HEK293 (cell line): ENCODE results near the gene EXD3.
A peak's percentile ranks its signal among the peaks of the same experiment; 100 is the strongest.

ENCODE experiments used
- CTCF ChIA-PET: fragments of 350-600 bp; formaldehyde crosslinking; extraction: SDS; loops from one replicate; lab custom pipeline; 2021; ENCODE audit warnings: antibody characterized with exemption; lab: Yijun Ruan, JAX
- POLR2A ChIA-PET: fragments of 300-600 bp; formaldehyde crosslinking; extraction: SDS; loops from one replicate; lab custom pipeline; 2020; ENCODE audit warnings: antibody characterized with exemption, inconsistent platforms; lab: Yijun Ruan, JAX
- H3K27ac ChIP-seq: fragments of 200-500 bp; sonication (Bioruptor generic); 2 replicates; pipeline ENCODE4 v1.5.1; 2014; ENCODE audit warnings: low read depth, low read length, control low read depth, inconsistent platforms; ENCODE audit errors: extremely low read depth
- H3K36me3 ChIP-seq, 2 experiments: fragments of 200-500 bp in 1 of 2; sonication (Bioruptor generic) in 1 of 2; 1 replicate in 1 of 2; 2 replicates in 1 of 2; pipeline ENCODE4 v1.5.1; 2014 to 2017; ENCODE audit warnings: inconsistent platforms in 2 of 2, low read length in 2 of 2; ENCODE audit not compliant: control insufficient read depth in 2 of 2, insufficient read depth in 1 of 2
- H3K4me1 ChIP-seq: fragments of 200-500 bp; sonication (Bioruptor generic); 2 replicates; pipeline ENCODE4 v1.5.1; 2014; ENCODE audit warnings: mild to moderate bottlenecking, low read length, inconsistent platforms; ENCODE audit not compliant: control insufficient read depth, insufficient read depth
- H3K4me3 ChIP-seq: 2 replicates; pipeline ENCODE4 v1.5.1; 2011; ENCODE audit warnings: low read depth, mild to moderate bottlenecking, control low read depth, low read length, moderate library complexity
- H3K9me3 ChIP-seq: fragments of 200-500 bp; sonication (Bioruptor generic); 2 replicates; pipeline ENCODE4 v1.5.1; 2014; ENCODE audit warnings: low read depth, low read length, inconsistent platforms; ENCODE audit not compliant: control insufficient read depth, insufficient read depth
- FEZF1 ChIP-seq: fragments of 450-650 bp; formaldehyde crosslinking; IDR thresholded peaks from 2 replicates; pipeline ENCODE4 v1.5.1; 2016; ENCODE audit warnings: missing biosample characterization, missing genetic modification characterization
- HIC1 ChIP-seq: fragments of 450-650 bp; formaldehyde crosslinking; IDR thresholded peaks from 2 replicates; pipeline ENCODE4 v1.5.1; 2016; ENCODE audit warnings: missing biosample characterization, missing genetic modification characterization
- PATZ1 ChIP-seq: fragments of 450-650 bp; formaldehyde crosslinking; IDR thresholded peaks from 2 replicates; pipeline ENCODE4 v1.5.1; 2016; ENCODE audit warnings: missing biosample characterization, missing genetic modification characterization
- PRDM1 ChIP-seq: fragments of 450-650 bp; formaldehyde crosslinking; IDR thresholded peaks from 2 replicates; pipeline ENCODE4; 2016; ENCODE audit warnings: missing biosample characterization, missing genetic modification characterization
- PRDM6 ChIP-seq: fragments of 450-650 bp; formaldehyde crosslinking; IDR thresholded peaks from 2 replicates; pipeline ENCODE4 v1.5.1; 2017; ENCODE audit warnings: missing biosample characterization, missing genetic modification characterization
- SP2 ChIP-seq: fragments of 450-650 bp; formaldehyde crosslinking; IDR thresholded peaks from 2 replicates; pipeline ENCODE4 v1.5.1; 2016; ENCODE audit warnings: missing biosample characterization, missing genetic modification characterization
- ZBTB10 ChIP-seq: fragments of 450-650 bp; formaldehyde crosslinking; IDR thresholded peaks from 2 replicates; pipeline ENCODE4 v1.5.1; 2016; ENCODE audit warnings: missing biosample characterization, missing genetic modification characterization
- ZBTB7A ChIP-seq: fragments of 450-650 bp; formaldehyde crosslinking; IDR thresholded peaks from 2 replicates; pipeline ENCODE4 v1.5.1; 2016; ENCODE audit warnings: low read depth, missing biosample characterization, missing genetic modification characterization
- ZNF221 ChIP-seq: fragments of 450-650 bp; formaldehyde crosslinking; IDR thresholded peaks from 2 replicates; pipeline ENCODE4 v1.5.1; 2017; ENCODE audit warnings: missing biosample characterization, missing genetic modification characterization, borderline replicate concordance
- ZNF544 ChIP-seq: fragments of 450-650 bp; formaldehyde crosslinking; IDR thresholded peaks from 2 replicates; pipeline ENCODE4 v1.5.0; 2017; ENCODE audit warnings: missing biosample characterization, missing genetic modification characterization
- ZSCAN4 ChIP-seq: fragments of 450-650 bp; formaldehyde crosslinking; IDR thresholded peaks from 2 replicates; pipeline ENCODE4 v1.5.1; 2017; ENCODE audit warnings: missing biosample characterization, missing genetic modification characterization

The EXD3 gene

GRCh38 chr9:137458194-137459151 is 35.5 kb upstream of the EXD3 start (continued):
- TF ChIP-seq FEZF1 (tag by site-specific recombination) (no peak), ZBTB10 (tag by site-specific recombination) (0 out of 2 replicates have a peak, but pooled peaks have one; percentile 9), ZSCAN4 (tag by site-specific recombination) (no peak), PRDM1 (no peak), PRDM6 (no peak), ZBTB7A (tag by site-specific recombination) (peak; percentile 46; the same call in 1 of the 2 replicates), ZNF544 (tag by site-specific recombination) (no peak)
- TF ChIP-seq, all 188 proteins: peak for 13

GRCh38 chr9:137457406-137458193 is 34.6 kb upstream of the EXD3 start:
- CTCF ChIA-PET = interaction anchor here (0.6 to 1.8 kb wide), 2 partner anchors 13 to 103 kb away, joined by 3 to 14 read pairs; no protein-coding TSS in a partner anchor
- POLR2A ChIA-PET = interaction anchor here (0.7 to 1.2 kb wide), 2 partner anchors 217 to 465 kb away, joined by 3 to 4 read pairs; partner anchors contain the start of genes PAXX and TUBB4B
- TF ChIP-seq PATZ1 (tag by site-specific recombination) (peak; percentile 42; the same call in 1 of the 2 replicates), HIC1 (tag by site-specific recombination) (peak; percentile 8; the same call in 1 of the 2 replicates), SP2 (no peak), ZNF221 (tag by site-specific recombination) (no peak)
- TF ChIP-seq, all 188 proteins: peak for 2
- no peak overlapping the region; the same call in 1 of the 2 replicates for H3K4me3 ChIP-seq
- H3K4me1 ChIP-seq = peaks cover 6% of the 10 kb centered on the region
- H3K36me3 ChIP-seq = peaks cover 0 to 48% of the 10 kb centered on the region in 2 experiments; a peak in 1 of 3 replicates
- H3K27ac ChIP-seq = no peak overlapping the region
- no peaks in the 10 kb centered on the region for H3K9me3 ChIP-seq
